Astrocyte (in vitro differentiated cells and primary cell): ENCODE data around the gene TMEM238.

Experiments used
- EZH2 ChIP-seq: IDR thresholded peaks from 2 replicates; pipeline ENCODE4 v1.6.1; 2012; ENCODE audit warnings: mild to moderate bottlenecking, low read length, inconsistent platforms; ENCODE audit not compliant: insufficient read depth
- TF ChIP-seq, protein P1 (sequence below): IDR thresholded peaks from 2 replicates; pipeline ENCODE4 v1.5.1; 2011; ENCODE audit warnings: low read depth, mild to moderate bottlenecking, inconsistent platforms, low read length, moderate library complexity; ENCODE audit not compliant: insufficient read depth

DNA sequence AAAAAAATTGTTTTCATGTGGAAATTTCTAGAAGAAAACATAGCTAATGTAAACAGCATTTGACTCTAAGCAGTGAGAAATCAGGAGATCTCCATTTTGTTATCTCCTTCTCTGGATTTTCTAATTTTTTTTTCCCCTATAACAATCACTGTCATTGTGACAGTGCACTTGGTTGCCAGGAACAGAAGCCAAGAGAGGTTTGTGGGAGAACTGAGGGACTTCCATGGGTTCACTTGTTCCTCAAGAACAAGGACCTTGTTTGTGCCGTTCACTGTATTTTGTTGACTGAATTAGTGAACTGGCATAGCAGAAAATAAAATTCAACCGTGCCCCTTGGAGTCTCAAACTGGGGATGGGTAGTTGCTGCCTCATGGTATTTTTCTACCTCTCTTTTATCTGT, 42.0 kb upstream of the TMEM238 start:
- TF ChIP-seq, protein P1, sequence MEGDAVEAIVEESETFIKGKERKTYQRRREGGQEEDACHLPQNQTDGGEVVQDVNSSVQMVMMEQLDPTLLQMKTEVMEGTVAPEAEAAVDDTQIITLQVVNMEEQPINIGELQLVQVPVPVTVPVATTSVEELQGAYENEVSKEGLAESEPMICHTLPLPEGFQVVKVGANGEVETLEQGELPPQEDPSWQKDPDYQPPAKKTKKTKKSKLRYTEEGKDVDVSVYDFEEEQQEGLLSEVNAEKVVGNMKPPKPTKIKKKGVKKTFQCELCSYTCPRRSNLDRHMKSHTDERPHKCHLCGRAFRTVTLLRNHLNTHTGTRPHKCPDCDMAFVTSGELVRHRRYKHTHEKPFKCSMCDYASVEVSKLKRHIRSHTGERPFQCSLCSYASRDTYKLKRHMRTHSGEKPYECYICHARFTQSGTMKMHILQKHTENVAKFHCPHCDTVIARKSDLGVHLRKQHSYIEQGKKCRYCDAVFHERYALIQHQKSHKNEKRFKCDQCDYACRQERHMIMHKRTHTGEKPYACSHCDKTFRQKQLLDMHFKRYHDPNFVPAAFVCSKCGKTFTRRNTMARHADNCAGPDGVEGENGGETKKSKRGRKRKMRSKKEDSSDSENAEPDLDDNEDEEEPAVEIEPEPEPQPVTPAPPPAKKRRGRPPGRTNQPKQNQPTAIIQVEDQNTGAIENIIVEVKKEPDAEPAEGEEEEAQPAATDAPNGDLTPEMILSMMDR, result no peak
- TF ChIP-seq EZH2, result no peak
